Ovary (tissue), 9 donors: ENCODE results near the gene GPC6. TPM values are rescaled to one million over a fixed set of nuclear protein-coding genes. Genes with fewer than 3 reads are reported as not detected.
A peak's percentile ranks its signal among the peaks of the same experiment; 100 is the strongest.

Experiments
- DNase-seq, 5 donors: peaks; one replicate each; pipeline ENCODE4 v3.0.0-alpha.2; 2019 to 2020
- H3K27ac ChIP-seq, 2 donors: fragments of 200-600 bp; one replicate each; pipeline versions ENCODE4 v1.5.1 to v1.8.0; 2019 to 2022
- H3K27me3 ChIP-seq: fragments of 200-600 bp; one replicate; pipeline ENCODE4 v1.8.0; 2022
- H3K36me3 ChIP-seq: fragments of 200-600 bp; sonication (generic); one replicate; pipeline ENCODE4 v1.5.1; 2019
- H3K4me1 ChIP-seq: one replicate; pipeline ENCODE4 v1.8.1; 2013; ENCODE audit warnings: mild to moderate bottlenecking, moderate library complexity; ENCODE audit not compliant: insufficient read depth
- H3K4me3 ChIP-seq: fragments of 200-600 bp; sonication (generic); one replicate; pipeline ENCODE4 v1.5.1; 2017
- H3K9me3 ChIP-seq, 2 donors: fragments of 200-600 bp in 1 of 2; sonication (generic) in 1 of 2; one replicate each; pipeline versions ENCODE4 v1.5.1 to v1.8.1; 2013 to 2019; ENCODE audit warnings: mild to moderate bottlenecking in 1 of 2, moderate library complexity in 1 of 2
- EP300 ChIP-seq: sonication (generic); formaldehyde crosslinking; IDR thresholded peaks from one replicate; pipeline ENCODE4 v1.6.1; 2017; ENCODE audit warnings: antibody characterized with exemption
- POLR2A ChIP-seq: fragments of 450-650 bp; IDR thresholded peaks from one replicate; pipeline ENCODE4 v1.6.1; 2017; ENCODE audit warnings: antibody characterized with exemption, mild to moderate bottlenecking, moderate library complexity
- WGBS, 3 donors: extraction: QIAGEN DNeasy Blood & Tissue Kit in 1 of 3; methylation state at CpG; one replicate each; pipeline versions ENCODE4 v1.1.5 to v1.1.7; 2013 to 2017; 5-methylcytosine and 5-hydroxymethylcytosine counted together
- intact Hi-C, 4 donors: fragments of 100-400 bp; cut with DNase I; formaldehyde crosslinking; loops; one replicate each; pipeline versions ENCODE4 v1.11.0 to v1.15.1; 2022 to 2023
- polyA plus RNA-seq, 2 donors: library from polyadenylated mRNA; stranded (reverse); fragments of 200-250 nt in 1 of 2; fragments of 350-450 nt in 1 of 2; fragmentation: Illumina TruSeq in 1 of 2; extraction: RNeasy Lipid Tissue Mini Kit (QIAGEN cat#74804) in 1 of 2; gene quantifications; one replicate each; pipeline ENCODE4 v1.2.3, GENCODE V29; 2013 to 2014
- total RNA-seq, 7 donors: library from RNA; depleted of rRNA in 2 of 7; stranded (reverse); fragments of >200 nt in 2 of 7; fragmentation: NEBNext Ultra II Directional in 3 of 7; extraction: Animal tissue kit (Norgen Biotek cat#: 25700) in 3 of 7; gene quantifications; one replicate each; pipeline versions ENCODE4 v1.1.0 to v1.2.4, GENCODE V29; 2016 to 2023
- TF ChIP-seq, protein P1 (sequence below), 3 donors: fragments of 450-650 bp in 2 of 3; fragments of 200-600 bp in 1 of 3; IDR thresholded peaks; one replicate each; pipeline versions ENCODE4 v1.5.1 to v1.8.0; 2016 to 2022; ENCODE audit warnings: antibody characterized with exemption in 3 of 3, mild to moderate bottlenecking in 1 of 3
- donor health status: DM: no; HTN: no; CAD: no; lungs with moderate emphysema.
- donor health status: DM: no; HTN: no; CAD: no.
- donor health status: Bipolar disorder and iron deficiency.
- donor health status: DM: yes; HTN: yes; CAD: no.
- donor health status: DM: no; HTN: no; CAD: no.
- donor health status: DM: yes; HTN: yes; CAD: no.

The GPC6 gene
- total and polyA plus RNA-seq, 9 donors, result 4.3 to 22.3 (median 17.9) TPM

DNA sequence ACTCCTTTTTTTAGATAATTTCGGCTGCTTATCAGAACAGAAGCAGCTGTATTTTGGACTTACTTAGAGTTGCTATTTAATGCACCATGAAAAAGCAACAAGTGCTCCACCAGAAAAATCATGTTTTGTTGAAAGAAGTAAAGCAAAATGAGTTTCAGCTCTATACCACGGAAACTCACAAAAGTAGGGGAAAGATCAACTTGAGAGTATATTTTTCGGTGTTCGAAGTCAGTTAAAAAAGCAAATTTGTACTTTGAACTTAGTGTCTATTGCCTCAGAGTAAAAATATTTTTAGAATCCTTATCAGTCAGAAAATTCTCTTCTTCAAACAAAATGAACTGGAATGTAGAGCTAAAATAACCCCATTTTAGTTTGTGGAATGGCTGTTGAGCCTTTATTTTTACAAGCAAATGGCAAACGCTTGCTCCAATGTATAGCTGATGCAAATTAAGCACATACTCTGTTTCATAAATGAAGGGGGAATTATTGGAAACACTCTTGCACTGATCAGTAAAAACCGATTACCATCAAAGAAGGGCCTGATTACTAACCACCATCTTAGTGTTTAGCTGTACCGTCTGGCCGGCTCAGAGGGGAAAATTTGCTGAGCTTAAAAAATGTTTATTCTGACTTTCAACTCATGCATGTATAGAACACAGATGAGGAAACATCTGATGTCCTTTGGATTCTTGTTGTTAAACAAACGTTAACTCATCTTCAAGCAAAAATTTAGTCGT, 540.7 kb downstream of the GPC6 start:
- no peak for TF ChIP-seq POLR2A
- TF ChIP-seq EP300, result no peak
- 14 to 34% (median 15%) methylated on average over 10 of the region's 10 CpGs for WGBS, 3 donors
- Histone ChIP-seq H3K4me3 (no peak overlapping the region), H3K27ac (peak overlapping the region in 1 of 2 donors; percentile 24), H3K36me3 (no peaks in the 10 kb centered on the region), H3K9me3 (no peaks in the 10 kb centered on the region), H3K27me3 (no peaks in the 10 kb centered on the region), H3K4me1 (peaks cover 12% of the 10 kb centered on the region)
- no peak for DNase-seq
- intact Hi-C loops, result no loop called here

DNA sequence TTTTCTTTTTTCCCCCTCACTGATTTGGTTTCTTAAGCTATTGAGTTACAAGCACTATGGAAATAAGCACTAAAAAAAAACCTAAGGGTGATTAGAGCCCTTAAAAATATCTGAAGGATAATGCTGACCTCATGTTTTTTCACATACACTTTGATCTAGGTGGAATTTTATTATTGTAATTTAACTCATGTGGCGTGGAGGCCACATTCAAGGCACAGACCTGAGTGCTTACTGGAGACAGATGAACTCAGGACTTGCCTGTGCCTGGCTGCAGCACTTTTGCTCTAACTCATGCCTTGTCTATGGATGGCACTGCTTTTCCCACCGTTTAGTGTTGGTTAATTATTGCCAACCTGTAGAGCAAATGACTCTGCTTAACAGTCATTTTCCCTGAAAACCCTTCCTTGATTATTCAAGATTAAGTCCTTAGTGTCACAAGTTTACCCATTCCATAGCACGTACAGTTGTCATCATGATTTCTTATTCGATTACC, 541.4 kb downstream of the GPC6 start:
- H3K36me3 ChIP-seq, result no peaks in the 10 kb centered on the region
- H3K9me3 ChIP-seq, result no peaks in the 10 kb centered on the region
- peak overlapping the region in 1 of 2 donors; percentile 24 for H3K27ac ChIP-seq
- no peaks in the 10 kb centered on the region for H3K27me3 ChIP-seq
- H3K4me1 ChIP-seq, result peaks cover 12% of the 10 kb centered on the region
- intact Hi-C loops, result no loop called here
- no peak for TF ChIP-seq EP300
- no peak for TF ChIP-seq POLR2A
- TF ChIP-seq, protein P1, sequence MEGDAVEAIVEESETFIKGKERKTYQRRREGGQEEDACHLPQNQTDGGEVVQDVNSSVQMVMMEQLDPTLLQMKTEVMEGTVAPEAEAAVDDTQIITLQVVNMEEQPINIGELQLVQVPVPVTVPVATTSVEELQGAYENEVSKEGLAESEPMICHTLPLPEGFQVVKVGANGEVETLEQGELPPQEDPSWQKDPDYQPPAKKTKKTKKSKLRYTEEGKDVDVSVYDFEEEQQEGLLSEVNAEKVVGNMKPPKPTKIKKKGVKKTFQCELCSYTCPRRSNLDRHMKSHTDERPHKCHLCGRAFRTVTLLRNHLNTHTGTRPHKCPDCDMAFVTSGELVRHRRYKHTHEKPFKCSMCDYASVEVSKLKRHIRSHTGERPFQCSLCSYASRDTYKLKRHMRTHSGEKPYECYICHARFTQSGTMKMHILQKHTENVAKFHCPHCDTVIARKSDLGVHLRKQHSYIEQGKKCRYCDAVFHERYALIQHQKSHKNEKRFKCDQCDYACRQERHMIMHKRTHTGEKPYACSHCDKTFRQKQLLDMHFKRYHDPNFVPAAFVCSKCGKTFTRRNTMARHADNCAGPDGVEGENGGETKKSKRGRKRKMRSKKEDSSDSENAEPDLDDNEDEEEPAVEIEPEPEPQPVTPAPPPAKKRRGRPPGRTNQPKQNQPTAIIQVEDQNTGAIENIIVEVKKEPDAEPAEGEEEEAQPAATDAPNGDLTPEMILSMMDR (IDR thresholded peaks at IDR 0.05), result no peak
- WGBS, 3 donors, result 73 to 84% (median 75%) methylated on average over 4 of the region's 4 CpGs
- no peak overlapping the region for H3K4me3 ChIP-seq
- no peak for DNase-seq

DNA sequence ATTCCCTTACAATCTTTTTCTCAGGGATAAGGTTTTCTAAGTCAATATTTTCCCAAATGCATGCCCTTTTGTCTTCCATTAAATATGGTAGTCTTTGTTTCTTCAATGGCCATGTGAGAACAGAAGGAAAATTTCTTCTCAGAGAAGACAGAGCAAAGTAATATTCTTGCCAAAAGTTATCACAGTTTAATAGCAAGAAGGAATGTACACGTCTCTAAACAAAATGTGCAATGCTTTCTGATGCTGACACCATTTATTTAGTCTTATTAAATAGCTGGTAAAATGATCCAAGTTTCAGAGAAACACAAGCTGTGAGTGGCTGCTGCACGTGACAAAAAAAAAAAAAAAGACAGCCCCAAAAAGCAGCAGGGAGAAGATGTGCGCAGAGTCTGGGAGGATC, 542.5 kb downstream of the GPC6 start:
- WGBS, 3 donors, result 8 to 12% (median 10%) methylated on average over 3 of the region's 3 CpGs
- peaks cover 12% of the 10 kb centered on the region for H3K4me1 ChIP-seq
- intact Hi-C loops, result no loop called here
- no peaks in the 10 kb centered on the region for H3K9me3 ChIP-seq
- H3K27me3 ChIP-seq, result no peaks in the 10 kb centered on the region
- DNase-seq, result no peak
- no peak overlapping the region for H3K4me3 ChIP-seq
- TF ChIP-seq POLR2A, result no peak
- TF ChIP-seq EP300, result no peak
- TF ChIP-seq, protein P1 (IDR thresholded peaks at IDR 0.05), result no peak
- H3K36me3 ChIP-seq, result no peaks in the 10 kb centered on the region
- H3K27ac ChIP-seq, result peak overlapping the region in 1 of 2 donors; percentile 46

DNA sequence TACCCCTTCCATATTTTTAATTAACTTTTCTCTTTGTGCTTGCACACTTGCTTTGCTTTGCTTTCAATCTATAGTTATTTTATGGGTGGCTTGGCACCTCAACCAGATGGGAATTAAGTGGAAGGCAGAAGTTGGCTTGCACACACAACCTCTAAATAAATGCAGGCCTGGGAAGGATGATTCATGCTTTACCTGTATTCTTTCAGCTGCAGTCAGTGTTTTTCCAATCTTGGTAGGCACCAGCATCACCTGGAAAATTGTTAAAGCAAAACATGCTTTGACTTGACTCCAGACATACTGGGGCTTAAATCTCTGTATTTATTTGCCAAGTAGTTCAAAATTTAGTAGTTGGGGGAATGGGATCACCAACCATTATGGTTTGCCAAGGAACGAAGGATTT, 543.0 kb downstream of the GPC6 start:
- WGBS, 3 donors, result 61 to 84% (median 80%) methylated on average over 1 of the region's 1 CpG
- TF ChIP-seq EP300 (no peak), POLR2A (no peak)
- TF ChIP-seq, protein P1 (IDR thresholded peaks at IDR 0.05), result no peak
- H3K9me3 ChIP-seq, result no peaks in the 10 kb centered on the region
- H3K27ac ChIP-seq, result peak overlapping the region in 1 of 2 donors; percentile 46
- H3K4me1 ChIP-seq, result peaks cover 12% of the 10 kb centered on the region
- H3K36me3 ChIP-seq, result no peaks in the 10 kb centered on the region
- H3K4me3 ChIP-seq, result no peak overlapping the region
- intact Hi-C loops, result no loop called here
- no peaks in the 10 kb centered on the region for H3K27me3 ChIP-seq
- no peak for DNase-seq

DNA sequence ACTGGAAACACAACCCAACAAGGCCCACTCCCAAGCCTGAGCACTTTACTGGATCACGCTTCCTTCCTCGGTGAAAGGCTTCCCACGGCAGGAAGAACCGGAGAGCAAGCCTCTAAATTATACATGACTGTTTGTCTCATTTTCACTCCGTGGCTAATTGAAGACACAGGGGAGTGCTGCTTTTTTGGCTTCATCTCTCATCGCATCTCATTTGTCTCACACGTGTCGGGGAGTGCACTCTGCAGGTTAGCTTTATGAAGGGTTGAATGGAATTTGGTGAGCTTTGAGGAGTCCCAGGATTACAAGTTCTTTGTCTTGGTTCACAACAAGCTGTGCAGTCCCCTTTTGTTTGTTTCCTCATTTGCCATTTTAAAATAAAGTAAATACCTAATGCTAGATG, 544.6 kb downstream of the GPC6 start:
- Histone ChIP-seq H3K9me3 (no peaks in the 10 kb centered on the region), H3K36me3 (no peaks in the 10 kb centered on the region), H3K4me1 (peaks cover 12% of the 10 kb centered on the region), H3K4me3 (no peak overlapping the region), H3K27me3 (no peaks in the 10 kb centered on the region), H3K27ac (no peak overlapping the region)
- 68 to 79% (median 69%) methylated on average over 8 of the region's 8 CpGs for WGBS, 3 donors
- DNase-seq, result no peak
- intact Hi-C loops, result no loop called here
- TF ChIP-seq POLR2A (no peak), EP300 (no peak)
- TF ChIP-seq, protein P1 (IDR thresholded peaks at IDR 0.05), result no peak
